ENCODE data around the gene MAP3K5.

Gene MAP3K5

DNA sequence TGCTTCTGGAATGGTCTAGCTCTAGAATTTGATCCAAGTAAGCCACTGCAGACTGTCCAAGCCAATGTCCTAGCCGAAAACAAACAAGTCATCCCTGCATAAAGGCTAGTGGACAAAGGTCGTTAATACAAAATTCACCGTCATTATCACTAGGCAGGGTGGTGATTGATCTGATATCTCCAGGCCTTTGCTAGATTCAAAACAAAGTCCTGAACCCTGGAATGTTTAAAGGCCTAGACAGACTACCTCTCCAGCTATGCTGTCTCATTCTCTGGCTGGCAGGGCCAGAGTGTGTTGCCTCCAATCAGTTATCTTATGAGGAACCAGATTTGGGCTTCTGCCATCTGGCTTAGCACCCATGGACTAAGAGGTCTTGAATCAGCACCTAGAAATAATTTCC, 280.4 kb downstream of the MAP3K5 start:
- no peak for DNase-seq (ENCODE audit: low read depth, low spot score)

DNA sequence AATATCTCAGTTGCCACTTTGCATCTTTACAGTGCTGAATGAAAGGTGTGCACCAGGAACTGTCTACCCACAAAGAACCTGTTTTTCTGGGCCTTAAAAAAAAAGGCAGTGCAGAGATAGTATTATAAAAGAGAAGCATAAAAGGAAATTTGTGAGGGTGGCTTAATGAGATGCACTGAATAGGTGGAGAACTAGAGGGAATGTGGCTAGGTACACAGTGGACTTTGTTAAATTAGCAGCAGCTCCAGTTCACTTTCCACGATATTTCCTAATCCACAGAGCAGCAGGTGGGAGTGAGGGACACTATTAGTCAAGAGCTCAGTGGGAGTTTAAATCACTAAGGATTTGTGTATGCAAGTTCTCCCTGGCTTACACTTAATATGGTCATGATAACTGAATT, 280.9 kb downstream of the MAP3K5 start:
- no peak for DNase-seq (ENCODE audit: low read depth, low spot score)

DNA sequence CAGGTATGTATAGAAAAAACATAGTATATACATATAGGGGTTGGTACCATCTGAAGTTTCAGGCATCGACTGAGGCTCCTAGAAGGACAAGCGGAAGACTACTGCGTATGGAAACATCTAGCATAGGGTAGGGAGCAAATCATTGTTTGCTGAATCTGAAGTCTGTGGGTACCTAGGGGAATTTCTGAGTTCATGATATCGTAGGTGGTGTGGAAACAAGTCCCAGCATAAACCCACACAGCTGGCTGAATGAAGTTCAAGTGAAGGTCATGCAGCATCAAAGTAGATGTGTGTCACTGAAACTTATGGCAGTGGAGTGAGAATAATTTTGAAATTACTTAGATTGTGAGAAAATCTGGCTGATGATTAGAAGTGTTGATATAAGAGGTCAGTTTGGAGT, 281.5 kb downstream of the MAP3K5 start:
- DNase-seq (ENCODE audit: low read depth, low spot score): no peak

DNA sequence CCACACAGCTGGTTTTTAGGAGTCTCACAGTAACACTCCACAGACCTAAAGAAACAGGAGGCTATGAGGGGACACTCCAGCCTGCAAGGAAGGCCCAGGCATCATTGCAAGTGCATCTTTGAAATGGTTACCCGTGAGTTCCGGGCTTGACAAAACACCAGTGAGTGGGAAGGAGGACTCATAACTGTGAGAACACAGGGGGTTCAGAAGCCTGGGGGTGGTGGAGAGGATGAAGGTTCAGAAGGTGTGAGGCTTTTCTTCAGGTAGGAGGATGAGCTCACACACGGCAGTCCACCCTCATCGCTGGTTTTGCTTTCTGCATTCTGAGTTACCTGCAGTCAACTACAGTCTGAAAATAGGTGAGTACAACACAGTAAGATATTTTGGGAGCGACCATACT, 282.0 kb downstream of the MAP3K5 start:
- no peak for DNase-seq (ENCODE audit: low read depth, low spot score)

DNA sequence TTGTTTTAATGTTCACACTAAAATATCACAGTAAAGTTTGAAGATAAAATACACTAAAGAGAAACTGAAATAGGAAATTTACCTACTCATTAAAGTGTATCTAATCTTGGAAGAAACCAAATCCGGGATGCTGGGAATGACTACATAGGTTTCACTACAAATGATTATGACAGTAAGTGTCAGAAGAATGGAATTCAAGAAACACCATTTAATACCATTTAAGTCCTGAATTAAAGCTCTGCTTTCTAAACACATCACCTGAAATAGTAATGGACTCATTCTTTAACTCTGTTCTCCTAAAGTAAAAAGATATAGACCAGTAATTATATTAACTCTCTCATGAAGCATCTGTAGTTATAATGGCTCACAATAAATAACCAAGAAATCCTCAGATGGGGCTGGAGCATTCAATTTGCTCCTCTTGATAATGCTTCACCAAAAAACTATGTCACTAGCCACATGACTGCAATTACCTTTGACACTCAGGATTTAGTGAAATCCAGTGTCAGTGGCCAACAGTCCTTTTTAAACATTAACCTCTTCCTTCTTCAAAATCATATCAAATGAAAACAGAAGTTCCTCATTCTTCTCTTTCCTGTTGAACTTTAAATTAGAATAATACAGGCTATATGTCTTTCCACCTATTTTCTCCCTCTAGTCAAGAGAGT, 283.4 kb downstream of the MAP3K5 start:
- DNase-seq (ENCODE audit: low read depth, low spot score): no peak
